PFSK-1 (cell line): Measurements from ENCODE around the gene SRL.

Experiments
- POLR2AphosphoS5 ChIP-seq: IDR thresholded peaks from 2 replicates; pipeline ENCODE4 v1.6.1; 2012; ENCODE audit warnings: low read depth, mild to moderate bottlenecking, control low read depth, low read length, moderate library complexity
- SIN3A ChIP-seq: IDR thresholded peaks from 2 replicates; pipeline ENCODE4 v1.6.1; 2012; ENCODE audit warnings: mild to moderate bottlenecking, low read length, moderate library complexity, borderline replicate concordance; ENCODE audit not compliant: insufficient read depth
- TAF1 ChIP-seq: IDR thresholded peaks from 2 replicates; pipeline ENCODE4 v1.6.1; 2012; ENCODE audit warnings: low read length, control low read depth, borderline replicate concordance; ENCODE audit not compliant: insufficient read depth
- TF ChIP-seq, protein P1 (sequence below), 2 experiments: IDR thresholded peaks; 2 replicates each; pipeline versions ENCODE4 v1.6.1 to v1.8.0; 2011 to 2012; ENCODE audit warnings: low read depth in 2 of 2, low read length in 2 of 2, control low read depth in 1 of 2, inconsistent platforms in 1 of 2, mild to moderate bottlenecking in 1 of 2, moderate library complexity in 1 of 2; ENCODE audit not compliant: insufficient read depth in 1 of 2

DNA sequence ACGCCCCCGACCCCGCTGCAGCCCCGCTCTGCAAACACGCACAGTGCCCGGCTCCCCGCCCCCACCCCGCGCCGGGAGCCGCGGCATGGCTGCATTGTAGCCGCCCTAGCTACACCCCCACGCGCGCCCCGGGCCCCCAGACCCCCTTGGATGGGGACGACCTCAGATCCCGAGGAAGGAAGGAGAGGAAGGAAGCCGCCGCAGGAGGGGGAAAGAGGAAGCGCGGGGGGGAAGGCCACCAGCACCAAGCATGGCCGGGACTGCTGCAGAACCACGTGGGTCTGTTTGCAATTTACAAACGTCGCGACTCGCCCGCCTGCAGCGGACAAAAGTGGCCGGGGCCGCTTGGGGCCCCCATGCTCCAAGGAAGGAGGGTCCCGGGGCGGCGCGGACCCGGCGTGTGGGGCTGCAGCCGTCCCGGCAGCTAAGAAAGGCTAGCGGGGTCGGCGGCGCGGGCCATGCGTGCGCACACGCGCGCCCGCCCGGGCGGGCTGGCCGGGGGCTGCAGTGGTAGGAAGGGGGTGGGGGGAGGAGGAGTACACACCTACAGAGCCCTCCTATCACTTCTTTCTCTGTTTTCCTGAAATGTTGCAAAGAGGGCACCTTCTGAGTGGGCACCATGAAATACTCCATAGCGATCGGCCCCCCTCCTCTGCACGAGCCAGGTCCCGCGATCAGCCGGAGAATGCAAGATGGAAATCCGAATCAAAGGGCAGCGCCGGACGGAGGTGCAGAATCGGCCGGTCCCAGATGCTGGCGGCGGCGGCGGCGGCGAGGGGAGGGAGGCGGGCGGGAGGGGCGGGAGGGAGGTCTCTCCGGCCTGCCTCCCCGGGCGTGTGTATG lies 30.5 kb upstream of the SRL start:
- no peak for TF ChIP-seq TAF1
- no peak for TF ChIP-seq POLR2AphosphoS5
- TF ChIP-seq SIN3A: no peak
- TF ChIP-seq, protein P1, sequence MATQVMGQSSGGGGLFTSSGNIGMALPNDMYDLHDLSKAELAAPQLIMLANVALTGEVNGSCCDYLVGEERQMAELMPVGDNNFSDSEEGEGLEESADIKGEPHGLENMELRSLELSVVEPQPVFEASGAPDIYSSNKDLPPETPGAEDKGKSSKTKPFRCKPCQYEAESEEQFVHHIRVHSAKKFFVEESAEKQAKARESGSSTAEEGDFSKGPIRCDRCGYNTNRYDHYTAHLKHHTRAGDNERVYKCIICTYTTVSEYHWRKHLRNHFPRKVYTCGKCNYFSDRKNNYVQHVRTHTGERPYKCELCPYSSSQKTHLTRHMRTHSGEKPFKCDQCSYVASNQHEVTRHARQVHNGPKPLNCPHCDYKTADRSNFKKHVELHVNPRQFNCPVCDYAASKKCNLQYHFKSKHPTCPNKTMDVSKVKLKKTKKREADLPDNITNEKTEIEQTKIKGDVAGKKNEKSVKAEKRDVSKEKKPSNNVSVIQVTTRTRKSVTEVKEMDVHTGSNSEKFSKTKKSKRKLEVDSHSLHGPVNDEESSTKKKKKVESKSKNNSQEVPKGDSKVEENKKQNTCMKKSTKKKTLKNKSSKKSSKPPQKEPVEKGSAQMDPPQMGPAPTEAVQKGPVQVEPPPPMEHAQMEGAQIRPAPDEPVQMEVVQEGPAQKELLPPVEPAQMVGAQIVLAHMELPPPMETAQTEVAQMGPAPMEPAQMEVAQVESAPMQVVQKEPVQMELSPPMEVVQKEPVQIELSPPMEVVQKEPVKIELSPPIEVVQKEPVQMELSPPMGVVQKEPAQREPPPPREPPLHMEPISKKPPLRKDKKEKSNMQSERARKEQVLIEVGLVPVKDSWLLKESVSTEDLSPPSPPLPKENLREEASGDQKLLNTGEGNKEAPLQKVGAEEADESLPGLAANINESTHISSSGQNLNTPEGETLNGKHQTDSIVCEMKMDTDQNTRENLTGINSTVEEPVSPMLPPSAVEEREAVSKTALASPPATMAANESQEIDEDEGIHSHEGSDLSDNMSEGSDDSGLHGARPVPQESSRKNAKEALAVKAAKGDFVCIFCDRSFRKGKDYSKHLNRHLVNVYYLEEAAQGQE (IDR thresholded peaks at IDR 0.05; ENCODE audit: insufficient read depth in 1 of 2, low read depth in 2 of 2, low read length in 2 of 2): no peak
